Occipital lobe (tissue), 2 donors: ENCODE results near the gene TP53INP2. TPM values are rescaled to one million over a fixed set of nuclear protein-coding genes. Genes with fewer than 3 reads are reported as not detected.
A peak's percentile ranks its signal among the peaks of the same experiment; 100 is the strongest.
"Not testable (repeated sequence)": the region's sequence is repeated elsewhere in the genome, so short reads cannot be mapped to it uniquely, and the experiment has no call there.

Source experiments
- DNase-seq: peaks from one replicate; lab custom pipeline; 2025; lab: John Stamatoyannopoulos, UW
- total RNA-seq: library from RNA; depleted of rRNA; stranded (reverse); fragments of >200 nt; gene quantifications from one replicate; pipeline ENCODE4 v1.2.3, GENCODE V29; 2014

The TP53INP2 gene, protein sequence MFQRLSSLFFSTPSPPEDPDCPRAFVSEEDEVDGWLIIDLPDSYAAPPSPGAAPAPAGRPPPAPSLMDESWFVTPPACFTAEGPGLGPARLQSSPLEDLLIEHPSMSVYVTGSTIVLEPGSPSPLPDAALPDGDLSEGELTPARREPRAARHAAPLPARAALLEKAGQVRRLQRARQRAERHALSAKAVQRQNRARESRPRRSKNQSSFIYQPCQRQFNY
- 3.9 TPM for total RNA-seq

DNA sequence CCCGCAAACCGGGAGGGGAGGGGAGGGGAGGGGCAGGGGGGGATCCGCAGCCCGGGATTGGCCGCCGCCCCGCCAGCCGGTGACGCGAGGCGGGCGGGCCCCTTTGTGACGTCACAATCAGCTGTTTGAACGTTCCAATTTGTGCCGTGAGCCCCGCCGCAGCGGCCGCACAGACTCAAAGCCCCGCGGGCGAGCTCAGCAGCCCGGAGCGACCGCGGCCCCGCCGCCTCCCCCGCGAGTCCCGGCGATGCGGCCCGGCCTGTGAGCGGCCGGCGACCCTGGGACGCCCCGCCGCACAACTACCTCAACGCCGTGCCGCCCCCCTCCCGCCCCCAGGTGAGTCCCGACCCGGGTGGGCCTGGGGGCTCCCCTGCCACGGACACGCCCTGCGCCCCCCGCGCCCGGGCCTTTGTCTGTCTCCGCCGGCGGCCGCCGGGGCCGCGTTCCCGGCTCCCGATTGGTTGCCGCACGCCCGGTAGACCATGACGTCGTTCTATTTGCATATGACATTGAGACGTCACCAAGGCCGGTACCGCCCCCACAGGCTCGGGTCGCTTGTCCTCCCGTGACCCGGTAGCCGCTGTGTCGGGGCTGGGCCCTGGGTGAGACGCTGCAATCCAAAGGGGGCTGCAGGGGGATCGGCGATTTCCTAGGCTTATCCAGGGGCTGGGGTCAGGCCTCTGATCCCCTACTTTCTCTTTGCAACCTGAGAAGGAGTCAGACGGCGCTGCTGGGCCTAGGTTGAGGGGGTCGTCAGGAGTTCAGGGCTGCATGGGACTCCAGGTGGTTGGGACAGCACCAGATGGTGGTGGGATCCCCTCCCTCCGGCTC lies at the start of gene TP53INP2:
TP53INP2 (plus strand) TSS at position 168 of the 831 bp plus-strand sequence. CDS start 4,396 bp downstream, outside the sequence.
- DNase-seq: peak; percentile 84

DNA sequence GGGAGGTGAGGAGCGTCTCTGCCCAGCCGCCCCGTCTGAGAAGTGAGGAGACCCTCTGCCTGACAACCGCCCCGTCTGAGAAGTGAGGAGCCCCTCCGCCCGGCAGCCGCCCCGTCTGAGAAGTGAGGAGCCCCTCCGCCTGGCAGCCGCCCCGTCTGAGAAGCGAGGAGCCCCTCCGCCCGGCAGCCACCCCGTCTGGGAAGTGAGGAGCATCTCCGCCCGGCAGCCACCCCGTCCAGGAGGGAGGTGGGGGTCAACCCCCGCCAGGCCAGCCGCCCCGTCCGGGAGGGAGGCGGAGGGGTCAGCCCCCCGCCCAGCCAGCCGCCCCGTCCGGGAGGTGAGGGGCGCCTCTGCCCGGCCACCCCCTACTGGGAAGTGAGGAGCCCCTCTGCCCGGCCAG lies 45.5 kb upstream of the TP53INP2 start:
- DNase-seq: not testable (repeated sequence)

DNA sequence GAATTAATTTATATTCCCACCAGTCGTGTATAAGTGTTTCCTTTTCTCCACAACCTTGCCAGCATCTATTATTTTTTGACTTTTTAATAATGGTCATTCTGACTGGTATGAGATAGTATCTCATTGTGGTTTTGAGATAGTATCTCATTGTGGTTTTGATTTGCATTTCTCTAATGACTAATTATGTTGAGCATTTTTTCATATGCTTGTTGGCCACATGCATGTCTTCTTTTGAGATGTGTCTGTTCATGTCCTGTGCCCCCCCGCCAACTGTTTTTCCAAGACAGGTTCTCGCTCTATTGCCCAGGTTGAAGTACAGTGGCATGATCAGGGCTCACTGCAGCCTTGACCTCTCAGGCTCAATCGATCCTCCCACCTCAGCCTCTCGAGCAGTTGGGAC lies 42.3 kb upstream of the TP53INP2 start:
- DNase-seq: not testable (repeated sequence)

DNA sequence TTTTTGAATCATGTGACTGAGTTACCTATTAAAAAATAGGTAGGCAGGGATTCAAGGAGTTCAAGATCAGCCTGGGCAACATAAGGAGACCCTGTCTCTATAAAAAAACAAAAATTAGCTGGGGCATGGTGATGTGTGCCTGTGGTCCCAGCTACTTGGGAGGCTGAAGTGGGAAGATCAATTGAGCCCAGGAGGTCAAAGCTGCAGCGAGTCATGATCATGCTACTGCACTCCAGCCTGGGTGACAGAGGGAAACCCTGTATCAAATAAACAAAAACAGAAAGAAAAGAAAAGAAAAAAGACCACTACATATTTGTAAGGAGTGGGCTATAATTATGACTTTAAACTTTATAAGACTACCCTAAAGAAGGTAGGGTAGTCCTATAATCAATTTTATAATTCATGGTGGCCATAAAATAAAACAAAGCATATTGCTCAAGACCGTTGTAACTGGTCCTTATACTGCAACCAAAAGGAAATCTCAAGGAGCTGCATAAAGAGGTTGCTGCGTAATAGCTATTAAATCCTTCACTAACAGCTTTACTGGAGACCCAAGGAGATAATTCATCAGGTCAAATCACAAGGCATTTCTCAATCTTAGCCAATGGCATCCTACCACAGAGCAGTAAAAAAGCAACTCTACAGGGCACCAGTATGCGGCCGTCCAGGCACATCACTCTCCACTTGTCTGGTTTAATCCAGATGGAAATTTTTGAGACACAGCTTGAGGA lies 40.8 kb upstream of the TP53INP2 start:
- no peak for DNase-seq

DNA sequence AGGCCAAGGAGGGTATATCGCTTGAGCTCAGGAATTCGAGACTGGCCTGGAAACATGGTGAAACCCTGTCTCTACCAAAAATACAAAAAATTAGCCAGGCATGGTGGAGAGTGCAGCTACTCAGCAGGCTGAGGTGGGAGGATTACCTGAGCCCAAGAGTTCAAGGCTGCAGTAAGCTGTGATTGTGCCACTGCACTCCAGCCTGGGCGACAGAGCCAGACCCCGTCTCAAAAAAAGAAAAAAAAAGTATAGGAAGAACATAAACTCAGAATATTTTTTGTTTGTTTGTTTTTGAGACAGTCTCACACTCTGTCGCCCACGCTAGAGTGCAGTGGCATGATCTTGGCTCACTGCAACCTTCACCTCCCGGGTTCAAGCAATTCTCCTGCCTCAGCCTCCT lies 39.4 kb upstream of the TP53INP2 start:
- DNase-seq: not testable (repeated sequence)

DNA sequence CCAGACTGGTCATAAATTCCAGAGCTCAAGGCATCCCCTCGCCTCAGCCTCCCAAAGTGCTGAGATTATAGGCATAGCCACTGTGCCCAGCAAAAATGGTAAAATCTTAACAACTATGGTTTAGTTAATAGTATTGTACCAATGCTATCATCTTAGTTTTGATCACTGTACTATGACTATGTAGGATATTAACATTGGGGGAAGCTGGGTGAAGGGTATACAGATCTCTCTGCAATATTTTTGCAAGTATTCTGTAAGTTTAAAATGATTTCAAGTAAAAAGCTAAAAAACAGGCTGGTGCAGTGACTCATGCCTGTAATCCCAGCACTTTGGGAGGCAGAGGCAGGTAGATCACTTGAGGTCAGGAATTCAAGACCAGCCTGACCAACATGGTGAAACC lies 35.0 kb upstream of the TP53INP2 start:
- no peak for DNase-seq

DNA sequence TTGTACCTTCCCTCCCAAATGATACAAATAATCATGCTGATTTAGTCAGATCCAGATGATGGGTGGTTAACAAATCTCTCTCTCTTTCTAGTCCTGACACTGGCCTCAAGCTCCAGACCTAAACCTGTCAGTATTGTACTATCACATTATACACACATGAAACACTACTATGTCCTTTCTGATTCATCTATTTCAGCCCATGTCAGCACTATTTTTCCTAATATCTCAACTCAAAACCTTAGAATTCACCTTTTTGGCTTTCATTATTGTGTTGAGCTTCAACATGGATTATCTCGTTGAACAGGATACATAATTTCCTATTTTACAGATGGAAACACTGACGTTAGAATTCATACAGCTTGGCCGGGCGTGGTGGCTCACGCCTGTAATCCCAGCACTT lies 30.7 kb upstream of the TP53INP2 start:
- no peak for DNase-seq

DNA sequence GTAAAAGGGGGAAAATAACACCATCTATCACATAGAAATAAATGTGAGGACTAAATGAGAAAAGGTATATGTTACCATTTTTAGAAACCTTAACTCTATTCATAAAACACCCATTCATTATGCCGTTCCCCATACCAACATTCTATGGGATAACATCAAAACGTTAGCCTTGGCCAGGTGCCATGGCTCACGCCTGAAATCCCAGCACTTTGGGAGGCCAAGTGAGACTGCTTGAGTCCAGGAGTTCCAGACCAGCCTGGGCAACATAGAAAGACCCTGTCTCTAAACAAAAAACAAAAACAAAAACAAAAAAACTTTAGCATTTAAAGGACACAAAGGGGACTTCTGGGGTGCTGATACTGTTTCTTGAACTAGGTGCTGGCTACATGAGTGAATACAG lies 28.6 kb upstream of the TP53INP2 start:
- DNase-seq: no peak

DNA sequence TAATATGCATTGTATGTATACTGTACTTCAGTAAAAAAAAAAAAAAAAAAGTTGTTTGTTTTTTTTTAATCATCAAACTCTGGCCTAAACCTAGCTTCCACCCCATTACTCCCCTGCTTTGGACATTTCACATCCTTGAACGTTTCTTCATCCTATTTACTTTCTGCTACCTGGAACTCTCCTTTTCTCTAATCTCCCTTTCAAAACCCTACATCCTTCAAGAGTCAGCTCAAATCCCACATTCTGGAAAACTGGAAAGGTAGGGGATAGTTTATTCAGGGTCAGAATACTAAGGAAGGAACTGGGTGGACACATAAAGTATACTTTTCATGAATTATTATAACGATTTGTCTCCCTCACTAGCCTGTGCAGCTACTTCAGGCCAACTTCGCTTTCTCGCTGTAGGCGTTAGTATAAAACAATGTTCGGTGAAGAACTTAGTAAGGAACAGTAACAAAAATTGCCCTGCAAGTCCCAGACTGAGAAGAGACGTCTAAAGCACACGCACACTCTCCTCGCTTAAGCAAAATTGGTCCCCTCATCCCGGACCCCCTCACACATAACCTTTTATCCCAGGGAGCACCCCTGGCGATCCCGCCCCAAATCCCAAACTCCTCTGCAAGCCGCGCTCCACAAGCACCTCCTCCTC lies 28.0 kb upstream of the TP53INP2 start:
- DNase-seq: no peak

DNA sequence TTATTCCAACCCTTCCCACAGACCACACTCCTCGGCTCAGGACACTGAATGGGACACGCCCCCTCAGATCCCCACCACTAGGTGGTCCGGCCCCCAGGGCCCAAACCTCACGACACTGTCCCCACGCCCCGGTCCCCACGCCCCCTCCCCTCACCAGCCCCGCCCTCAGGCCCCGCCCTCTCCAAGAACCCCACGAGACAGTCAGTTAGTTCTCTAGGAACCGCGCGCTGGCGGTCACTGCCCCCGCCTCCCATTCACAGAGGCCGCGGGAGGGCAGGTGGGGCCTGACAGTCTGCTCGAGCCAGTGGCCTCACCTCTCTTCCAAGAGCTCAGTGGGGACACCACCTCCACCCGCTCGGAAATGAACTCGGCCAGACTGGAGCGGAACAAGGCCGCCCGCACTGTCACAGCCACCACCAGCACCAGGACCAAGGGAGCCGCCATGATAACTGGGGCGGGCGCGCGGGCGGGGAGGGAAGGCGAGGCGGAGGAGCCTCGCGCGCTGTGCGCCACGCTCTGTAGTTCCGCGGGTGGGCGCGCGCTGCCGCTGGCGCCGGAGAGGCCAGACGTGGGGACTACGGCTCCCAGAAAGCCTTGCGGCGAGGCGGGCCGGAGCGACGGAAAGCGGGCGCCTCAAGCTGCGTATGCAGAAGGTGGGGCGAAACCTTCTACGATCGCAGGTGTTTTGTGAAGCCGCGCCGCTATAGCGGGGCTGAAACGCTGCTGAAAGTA lies 27.3 kb upstream of the TP53INP2 start, which contains the start of gene PIGU:
PIGU (minus strand) TSS at position 451 of the 732 bp plus-strand sequence; CDS start at position 444, 7 bp downstream.
- peak; percentile 96 for DNase-seq

DNA sequence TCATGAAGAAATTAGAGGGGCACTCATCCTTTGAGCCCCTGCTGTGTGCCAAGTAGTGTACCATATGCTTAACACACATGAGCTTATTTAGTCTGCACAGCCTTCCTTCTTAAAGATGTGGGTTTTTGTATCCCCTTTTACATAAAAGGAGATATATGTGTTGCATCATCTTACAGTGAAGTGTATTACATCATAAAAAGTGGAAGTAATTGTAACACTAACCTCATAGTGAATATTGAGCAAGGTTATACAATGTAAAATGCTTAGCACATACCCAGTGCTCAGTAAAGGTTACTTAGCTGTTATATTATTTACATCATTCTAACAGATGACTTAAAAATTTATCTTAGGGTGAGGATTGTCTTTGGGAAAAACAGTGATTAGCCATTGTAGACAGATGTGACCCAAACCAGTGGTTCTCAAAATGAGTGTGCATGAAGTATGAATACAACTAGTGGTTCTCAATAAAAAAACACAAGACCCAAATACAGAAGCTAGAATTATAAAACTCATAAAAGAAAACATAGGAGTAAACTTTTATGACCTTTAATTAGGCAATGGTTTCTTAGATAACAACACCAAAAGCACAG lies 23.5 kb upstream of the TP53INP2 start:
- DNase-seq: no peak

DNA sequence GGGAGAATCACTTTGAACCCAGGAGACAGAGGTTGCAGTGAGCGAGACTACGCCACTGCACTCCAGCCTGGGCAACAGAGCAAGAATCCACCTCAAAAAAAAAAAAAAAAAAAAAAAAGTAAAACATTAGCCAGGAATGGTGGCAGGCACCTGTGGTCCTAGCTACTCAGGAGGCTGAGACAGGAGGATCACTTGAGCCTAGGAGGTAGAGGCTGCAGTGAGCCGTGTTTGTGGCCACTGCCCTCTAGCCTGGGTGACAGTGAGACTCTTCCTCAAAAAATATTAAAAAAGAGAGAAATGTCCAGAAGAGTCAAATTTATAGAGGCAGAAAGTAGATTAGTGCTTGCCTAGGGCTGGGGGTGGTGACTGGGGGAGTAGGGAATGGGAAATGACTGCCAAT lies 20.5 kb upstream of the TP53INP2 start:
- DNase-seq: no peak

DNA sequence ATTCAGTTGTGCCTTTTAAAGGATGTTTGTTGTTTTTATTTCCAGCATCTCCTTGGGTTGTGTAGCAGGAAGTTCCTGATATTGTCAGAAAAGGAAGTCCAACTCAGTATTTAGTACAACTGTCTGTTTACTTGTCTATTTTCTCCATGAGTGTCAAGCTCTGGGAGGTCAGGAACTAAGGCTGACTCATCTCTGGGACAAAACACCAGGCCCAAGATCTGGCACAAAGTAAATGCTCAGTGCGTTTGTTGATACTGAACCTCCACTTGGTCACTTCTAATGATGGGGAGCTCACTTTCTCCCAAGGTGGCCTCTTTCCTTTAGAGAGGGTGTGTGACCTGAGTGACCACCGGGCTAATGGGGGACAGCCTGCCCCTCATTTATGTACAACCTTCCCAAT lies 14.7 kb upstream of the TP53INP2 start:
- DNase-seq: no peak

DNA sequence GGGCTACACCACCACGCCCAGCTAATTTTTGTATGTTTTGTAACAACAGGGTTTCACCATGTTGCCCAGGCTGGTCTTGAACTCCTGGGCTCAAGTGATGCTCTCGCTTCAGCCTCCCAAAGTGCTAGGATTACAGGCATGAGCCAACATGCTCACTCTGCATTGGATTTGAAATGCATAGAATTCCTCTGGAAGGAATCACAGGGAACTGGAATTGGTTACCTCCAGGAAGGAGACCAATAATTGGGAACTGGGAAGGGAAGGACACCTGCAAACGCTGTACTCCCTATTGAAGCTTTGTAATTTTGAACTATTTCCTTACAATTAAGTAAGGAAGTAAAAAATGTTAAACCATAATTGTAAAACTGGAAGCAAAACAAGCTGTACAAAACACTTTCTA lies 12.3 kb upstream of the TP53INP2 start:
- no peak for DNase-seq

DNA sequence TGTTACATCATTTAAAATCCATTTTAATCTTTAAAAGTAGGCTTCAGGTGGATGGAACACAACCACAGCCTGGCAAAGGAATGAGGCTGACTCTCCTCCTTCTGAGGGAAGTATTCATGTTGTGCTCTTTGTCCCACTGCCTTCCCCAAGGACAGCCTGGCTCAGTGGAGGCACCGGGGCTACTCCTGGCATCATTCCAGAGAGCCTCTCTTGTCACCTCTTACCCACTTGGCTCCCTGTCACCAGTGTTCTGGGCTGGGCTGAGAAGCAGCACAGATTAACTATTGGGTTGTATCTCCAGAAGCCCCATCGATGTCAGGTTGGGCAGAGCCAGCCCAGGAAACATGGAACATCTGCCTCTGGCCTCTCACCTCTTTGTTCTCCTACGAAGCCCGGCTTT lies 10.7 kb upstream of the TP53INP2 start:
- no peak for DNase-seq

DNA sequence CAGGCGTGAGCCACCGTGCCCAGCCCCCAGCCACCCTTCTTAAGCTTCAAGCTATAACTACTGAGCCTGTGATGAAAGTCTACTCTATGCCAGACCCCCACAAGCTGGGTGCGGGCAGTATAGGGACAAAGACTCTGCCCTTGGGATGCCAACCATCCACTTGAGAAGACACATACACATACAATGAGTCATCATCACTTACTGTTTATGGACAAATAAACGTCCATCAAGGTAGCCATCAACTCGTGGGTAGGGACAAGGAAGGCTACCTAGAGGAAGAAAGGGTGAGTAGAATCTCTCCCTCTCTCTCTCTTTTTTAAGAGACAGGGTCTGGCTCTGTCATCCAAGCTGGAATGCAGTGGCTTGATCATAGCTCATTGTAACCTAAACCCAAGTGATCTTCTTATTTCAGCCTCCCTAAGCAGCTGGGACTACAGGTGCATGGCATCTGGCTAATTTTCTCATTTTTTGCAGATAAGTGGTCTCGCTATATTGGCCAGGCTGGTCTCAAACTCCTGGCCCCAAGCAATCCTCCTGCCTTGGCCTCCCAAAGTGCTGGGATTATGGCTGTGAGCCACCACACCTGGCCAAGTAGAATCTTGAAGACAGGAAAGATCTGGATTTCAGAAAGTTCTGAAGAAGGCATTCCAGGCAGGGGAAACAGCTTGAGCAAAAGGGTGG lies 2.6 kb upstream of the TP53INP2 start:
- DNase-seq: no peak

DNA sequence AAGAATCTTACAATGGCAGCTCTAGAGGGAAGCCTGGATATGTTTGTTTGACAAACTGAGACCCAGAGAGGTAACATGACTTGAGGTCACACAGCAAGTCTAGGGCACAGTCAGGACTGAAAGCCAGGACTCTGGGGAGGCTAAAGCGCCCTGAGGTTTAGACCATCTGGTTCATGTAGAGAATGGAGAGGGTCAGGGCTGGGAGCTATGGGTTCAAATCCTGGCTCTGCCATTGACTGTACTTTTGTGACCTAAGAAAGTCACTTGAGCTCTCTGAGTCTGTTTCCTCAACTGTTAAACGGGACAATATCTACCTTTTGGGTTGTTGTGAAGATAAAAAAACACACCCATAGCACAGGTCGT lies 1.1 kb upstream of the TP53INP2 start:
- DNase-seq: no peak

DNA sequence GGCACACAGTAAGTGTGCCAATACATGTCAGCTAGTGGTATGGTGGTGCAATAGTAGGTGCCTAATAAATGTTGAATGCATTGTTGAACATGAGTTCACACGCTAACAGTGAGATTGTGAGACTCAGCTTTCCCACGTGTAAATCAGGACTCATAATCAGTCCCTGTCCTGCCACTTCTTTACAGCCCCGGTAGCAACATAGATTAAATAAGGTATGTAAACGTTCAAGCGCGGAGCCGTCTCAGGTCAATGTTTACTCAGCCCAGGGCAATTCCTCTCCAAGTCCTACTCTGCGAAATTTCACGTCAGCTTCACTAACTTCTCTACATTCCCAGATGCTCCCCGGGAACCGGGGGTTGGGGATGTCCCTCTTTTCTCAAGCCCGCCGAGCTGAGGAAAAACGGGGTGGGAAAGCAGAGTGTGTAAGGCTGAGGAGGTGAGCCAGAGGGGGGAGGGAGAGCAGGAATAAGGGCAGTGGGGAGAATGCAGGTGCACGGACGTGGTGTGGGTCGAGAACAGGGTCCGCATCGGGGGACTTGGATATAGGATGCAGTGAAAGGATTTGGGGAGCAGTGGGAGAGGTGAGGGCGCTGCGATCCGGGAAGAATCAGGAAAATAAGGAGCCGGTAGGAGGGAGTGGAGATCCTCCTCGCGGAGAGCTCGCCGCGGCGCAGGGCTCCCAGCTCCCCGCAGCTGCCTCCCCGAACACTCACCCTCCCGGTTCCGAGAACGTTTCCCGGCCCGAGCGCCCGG lies 544 bp upstream of the TP53INP2 start:
- no peak for DNase-seq

DNA sequence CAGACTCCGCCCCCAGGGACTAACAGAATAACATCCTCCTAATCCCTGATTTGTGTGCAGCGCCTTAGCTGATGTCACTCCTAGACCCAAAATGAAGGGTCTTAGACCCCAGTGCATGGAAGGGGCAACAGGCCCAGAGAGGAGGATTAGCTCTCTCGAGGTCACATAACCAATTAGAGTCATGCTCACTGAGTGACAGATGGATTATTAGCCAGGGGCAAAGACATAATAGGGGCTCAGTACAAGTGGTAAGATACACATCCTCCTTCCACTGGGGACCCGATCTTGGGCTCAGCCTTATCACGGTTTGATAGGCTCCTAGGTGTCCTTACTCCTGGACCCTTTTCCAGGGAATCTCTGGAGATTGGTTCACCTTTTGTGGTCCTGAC lies 858 bp downstream of the TP53INP2 start:
- DNase-seq: no peak
